HEK293 (cell line): ENCODE measurements around the gene CHRNE.

Experiments
- CTCF ChIA-PET: fragments of 350-600 bp; formaldehyde crosslinking; extraction: SDS; loops from one replicate; lab custom pipeline; 2021; ENCODE audit warnings: antibody characterized with exemption; lab: Yijun Ruan, JAX
- POLR2A ChIA-PET: fragments of 300-600 bp; formaldehyde crosslinking; extraction: SDS; loops from one replicate; lab custom pipeline; 2020; ENCODE audit warnings: antibody characterized with exemption, inconsistent platforms; lab: Yijun Ruan, JAX
- H3K27ac ChIP-seq: fragments of 200-500 bp; sonication (Bioruptor generic); 2 replicates; pipeline ENCODE4 v1.5.1; 2014; ENCODE audit warnings: low read depth, low read length, control low read depth, inconsistent platforms; ENCODE audit errors: extremely low read depth
- H3K36me3 ChIP-seq, 2 experiments: fragments of 200-500 bp in 1 of 2; sonication (Bioruptor generic) in 1 of 2; 1 replicate in 1 of 2; 2 replicates in 1 of 2; pipeline ENCODE4 v1.5.1; 2014 to 2017; ENCODE audit warnings: inconsistent platforms in 2 of 2, low read length in 2 of 2; ENCODE audit not compliant: control insufficient read depth in 2 of 2, insufficient read depth in 1 of 2
- H3K4me1 ChIP-seq: fragments of 200-500 bp; sonication (Bioruptor generic); 2 replicates; pipeline ENCODE4 v1.5.1; 2014; ENCODE audit warnings: mild to moderate bottlenecking, low read length, inconsistent platforms; ENCODE audit not compliant: control insufficient read depth, insufficient read depth
- H3K4me3 ChIP-seq: 2 replicates; pipeline ENCODE4 v1.5.1; 2011; ENCODE audit warnings: low read depth, mild to moderate bottlenecking, control low read depth, low read length, moderate library complexity
- H3K9me3 ChIP-seq: fragments of 200-500 bp; sonication (Bioruptor generic); 2 replicates; pipeline ENCODE4 v1.5.1; 2014; ENCODE audit warnings: low read depth, low read length, inconsistent platforms; ENCODE audit not compliant: control insufficient read depth, insufficient read depth
- ATF2 ChIP-seq: fragments of 450-650 bp; formaldehyde crosslinking; IDR thresholded peaks from 2 replicates; pipeline ENCODE4 v1.5.1; 2016; ENCODE audit warnings: missing biosample characterization, missing genetic modification characterization, low read depth
- FEZF1 ChIP-seq: fragments of 450-650 bp; formaldehyde crosslinking; IDR thresholded peaks from 2 replicates; pipeline ENCODE4 v1.5.1; 2016; ENCODE audit warnings: missing biosample characterization, missing genetic modification characterization
- GFI1B ChIP-seq: fragments of 450-650 bp; formaldehyde crosslinking; IDR thresholded peaks from 2 replicates; pipeline ENCODE4 v1.5.1; 2016; ENCODE audit warnings: missing biosample characterization, missing genetic modification characterization
- GLI4 ChIP-seq: fragments of 450-650 bp; formaldehyde crosslinking; IDR thresholded peaks from 2 replicates; pipeline ENCODE4 v1.5.1; 2016; ENCODE audit warnings: missing biosample characterization, missing genetic modification characterization
- GLIS2 ChIP-seq: fragments of 450-650 bp; formaldehyde crosslinking; IDR thresholded peaks from 2 replicates; pipeline ENCODE4 v1.5.1; 2016; ENCODE audit warnings: missing biosample characterization, missing genetic modification characterization
- OSR2 ChIP-seq: fragments of 450-650 bp; formaldehyde crosslinking; IDR thresholded peaks from 2 replicates; pipeline ENCODE4 v1.5.1; 2016; ENCODE audit warnings: missing biosample characterization, missing genetic modification characterization
- PATZ1 ChIP-seq: fragments of 450-650 bp; formaldehyde crosslinking; IDR thresholded peaks from 2 replicates; pipeline ENCODE4 v1.5.1; 2016; ENCODE audit warnings: missing biosample characterization, missing genetic modification characterization
- PRDM1 ChIP-seq: fragments of 450-650 bp; formaldehyde crosslinking; IDR thresholded peaks from 2 replicates; pipeline ENCODE4; 2016; ENCODE audit warnings: missing biosample characterization, missing genetic modification characterization
- PRDM10 ChIP-seq: fragments of 450-650 bp; formaldehyde crosslinking; IDR thresholded peaks from 2 replicates; pipeline ENCODE4 v1.5.1; 2016; ENCODE audit warnings: missing biosample characterization, missing genetic modification characterization
- WT1 ChIP-seq: fragments of 450-650 bp; formaldehyde crosslinking; IDR thresholded peaks from 2 replicates; pipeline ENCODE4 v1.5.1; 2016; ENCODE audit warnings: missing biosample characterization, missing genetic modification characterization
- ZNF2 ChIP-seq: fragments of 450-650 bp; formaldehyde crosslinking; IDR thresholded peaks from 2 replicates; pipeline ENCODE4 v1.5.1; 2016; ENCODE audit warnings: missing biosample characterization, missing genetic modification characterization
- ZNF211 ChIP-seq: fragments of 450-650 bp; formaldehyde crosslinking; IDR thresholded peaks from 2 replicates; pipeline ENCODE4 v1.5.1; 2016; ENCODE audit warnings: low read depth, missing biosample characterization, missing genetic modification characterization
- ZNF324 ChIP-seq: fragments of 450-650 bp; formaldehyde crosslinking; IDR thresholded peaks from 2 replicates; pipeline ENCODE4 v1.5.1; 2016; ENCODE audit warnings: missing biosample characterization, missing genetic modification characterization
- ZNF398 ChIP-seq: fragments of 450-650 bp; formaldehyde crosslinking; IDR thresholded peaks from 2 replicates; pipeline ENCODE4 v1.5.1; 2017; ENCODE audit warnings: missing biosample characterization, missing genetic modification characterization
- ZNF544 ChIP-seq: fragments of 450-650 bp; formaldehyde crosslinking; IDR thresholded peaks from 2 replicates; pipeline ENCODE4 v1.5.0; 2017; ENCODE audit warnings: missing biosample characterization, missing genetic modification characterization
- ZNF600 ChIP-seq: fragments of 450-650 bp; formaldehyde crosslinking; IDR thresholded peaks from 2 replicates; pipeline ENCODE4 v1.5.1; 2016; ENCODE audit warnings: missing biosample characterization, missing genetic modification characterization
- ZNF610 ChIP-seq: fragments of 450-650 bp; formaldehyde crosslinking; IDR thresholded peaks from 2 replicates; pipeline ENCODE4 v1.5.1; 2016; ENCODE audit warnings: missing biosample characterization, missing genetic modification characterization, borderline replicate concordance
- ZNF670 ChIP-seq: fragments of 450-650 bp; formaldehyde crosslinking; IDR thresholded peaks from 2 replicates; pipeline ENCODE4 v1.5.1; 2016; ENCODE audit warnings: missing biosample characterization, missing genetic modification characterization, low read depth

The CHRNE gene

GRCh38 chr17:4880857-4881256 is 22.0 kb downstream of the CHRNE start:
- TF ChIP-seq PRDM10 (0 out of 2 replicates have a peak, but pooled peaks have one; percentile 14), ZNF211 (tag by site-specific recombination) (no peak), WT1 (tag by site-specific recombination) (peak; percentile 54)
- ChIA-PET CTCF (interaction anchor here (0.6 to 2.2 kb wide), 20 partner anchors 12 to 319 kb away, joined by 3 to 17 read pairs (median 4); partner anchors contain the start of genes CXCL16, GLTPD2, VMO1 and ZMYND15), POLR2A (interaction anchor here (0.6 kb wide), 1 partner anchor 66 kb away, joined by 7 read pairs; no protein-coding TSS in a partner anchor)
- H3K4me1 ChIP-seq: no peaks in the 10 kb centered on the region
- no peak overlapping the region for H3K27ac ChIP-seq
- no peaks in the 10 kb centered on the region for H3K9me3 ChIP-seq
- H3K4me3 ChIP-seq: no peak overlapping the region
- H3K36me3 ChIP-seq: peaks cover 15 to 57% of the 10 kb centered on the region in 2 experiments; a peak in 2 of 3 replicates

GRCh38 chr17:4879601-4880000 is 23.3 kb downstream of the CHRNE start:
- POLR2A ChIA-PET: no interaction called here

More at GRCh38 chr17:4879601-4880000, 23.3 kb downstream of the CHRNE start:
- no peaks in the 10 kb centered on the region for H3K4me1 ChIP-seq
- H3K4me3 ChIP-seq: no peak overlapping the region
- H3K36me3 ChIP-seq: peaks cover 3 to 44% of the 10 kb centered on the region in 2 experiments; a peak in 2 of 3 replicates
- CTCF ChIA-PET: interaction anchor here (0.6 kb wide), 1 partner anchor 10 kb away, joined by 3 read pairs; no protein-coding TSS in a partner anchor
- H3K9me3 ChIP-seq: no peaks in the 10 kb centered on the region
- TF ChIP-seq ATF2: no peak
- TF ChIP-seq OSR2 (tag by site-specific recombination): no peak
- TF ChIP-seq ZNF398: no peak
- TF ChIP-seq ZNF610 (tag by site-specific recombination): no peak
- TF ChIP-seq ZNF670 (tag by site-specific recombination): no peak
- no peak for TF ChIP-seq PRDM1 (tag by site-specific recombination)
- TF ChIP-seq ZNF544 (tag by site-specific recombination): no peak
- TF ChIP-seq ZNF600: no peak
- TF ChIP-seq FEZF1 (tag by site-specific recombination): no peak
- no peak for TF ChIP-seq GLIS2 (tag by site-specific recombination)
- TF ChIP-seq GFI1B (tag by site-specific recombination): no peak
- no peak for TF ChIP-seq GLI4
- no peak for TF ChIP-seq PATZ1
- no peak for TF ChIP-seq ZNF2
- no peak for TF ChIP-seq ZNF324
- TF ChIP-seq, all 188 proteins: peak for 0
- H3K27ac ChIP-seq: no peak overlapping the region
